ENCODE data around the gene SMOC1.
A peak's percentile ranks its signal among the peaks of the same experiment; 100 is the strongest.

The SMOC1 gene

DNA sequence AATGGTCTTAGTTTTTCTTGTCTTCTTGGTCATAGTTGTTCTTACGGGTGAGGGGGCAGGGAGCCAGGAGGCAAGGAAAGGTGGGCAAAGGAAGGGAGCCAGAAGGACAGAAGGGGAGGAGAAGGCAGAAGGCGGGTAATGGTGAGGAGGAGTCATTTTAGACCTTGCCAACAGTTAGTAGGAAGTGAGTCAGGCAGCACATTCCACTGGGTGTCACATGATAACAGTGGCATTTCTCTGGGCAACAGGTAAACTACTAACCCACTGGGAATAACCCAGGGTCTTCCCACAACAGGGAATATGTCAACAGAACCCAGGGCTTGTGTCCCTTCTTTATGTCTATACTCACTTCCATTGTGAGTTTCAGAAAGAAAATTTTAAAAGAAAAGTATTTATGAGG is 181.9 kb downstream of the SMOC1 start:
- TF ChIP-seq, protein P1, sequence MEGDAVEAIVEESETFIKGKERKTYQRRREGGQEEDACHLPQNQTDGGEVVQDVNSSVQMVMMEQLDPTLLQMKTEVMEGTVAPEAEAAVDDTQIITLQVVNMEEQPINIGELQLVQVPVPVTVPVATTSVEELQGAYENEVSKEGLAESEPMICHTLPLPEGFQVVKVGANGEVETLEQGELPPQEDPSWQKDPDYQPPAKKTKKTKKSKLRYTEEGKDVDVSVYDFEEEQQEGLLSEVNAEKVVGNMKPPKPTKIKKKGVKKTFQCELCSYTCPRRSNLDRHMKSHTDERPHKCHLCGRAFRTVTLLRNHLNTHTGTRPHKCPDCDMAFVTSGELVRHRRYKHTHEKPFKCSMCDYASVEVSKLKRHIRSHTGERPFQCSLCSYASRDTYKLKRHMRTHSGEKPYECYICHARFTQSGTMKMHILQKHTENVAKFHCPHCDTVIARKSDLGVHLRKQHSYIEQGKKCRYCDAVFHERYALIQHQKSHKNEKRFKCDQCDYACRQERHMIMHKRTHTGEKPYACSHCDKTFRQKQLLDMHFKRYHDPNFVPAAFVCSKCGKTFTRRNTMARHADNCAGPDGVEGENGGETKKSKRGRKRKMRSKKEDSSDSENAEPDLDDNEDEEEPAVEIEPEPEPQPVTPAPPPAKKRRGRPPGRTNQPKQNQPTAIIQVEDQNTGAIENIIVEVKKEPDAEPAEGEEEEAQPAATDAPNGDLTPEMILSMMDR (IDR thresholded peaks at IDR 0.05; ENCODE audit: insufficient read depth, low read depth, low read length, missing control alignments): no peak
- DNase-seq (ENCODE audit: low read depth): no peak
- H3K4me3 ChIP-seq (ENCODE audit: low read depth, low read length): no peak overlapping the region

DNA sequence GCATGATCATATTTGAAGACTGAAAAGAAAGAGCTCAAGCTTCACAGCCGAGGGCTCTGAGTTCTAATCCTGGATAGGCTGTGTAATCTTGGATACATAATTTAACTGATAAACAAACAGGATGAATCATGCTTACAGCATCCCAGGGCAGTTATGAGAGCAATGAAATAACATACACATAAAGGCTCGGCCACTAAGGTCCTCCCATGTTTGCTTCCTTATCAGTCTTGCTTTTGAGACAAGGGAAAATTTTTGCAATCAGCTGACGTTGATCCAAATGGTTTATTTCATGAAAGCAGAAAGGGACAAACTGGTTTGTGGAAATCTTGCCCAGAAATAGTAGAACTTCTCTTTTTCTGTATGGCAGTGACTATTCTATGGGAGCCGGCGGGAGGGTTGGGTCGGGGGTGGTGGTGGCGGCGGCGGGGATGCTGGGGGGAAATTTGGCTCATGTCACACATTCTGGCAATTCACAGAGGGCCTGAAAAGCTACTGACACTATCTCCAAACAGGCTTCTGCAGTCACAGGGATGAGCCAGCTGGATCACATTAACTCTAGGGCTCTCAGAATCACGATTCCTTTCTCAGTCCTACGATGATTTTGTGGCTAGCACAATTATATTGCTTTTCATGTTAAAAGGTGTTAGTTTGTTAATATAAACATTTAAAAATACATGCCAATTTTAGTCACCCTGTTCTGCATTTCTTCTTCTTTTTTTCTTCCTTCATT is 185.1 kb downstream of the SMOC1 start:
- TF ChIP-seq, protein P1 (IDR thresholded peaks at IDR 0.05; ENCODE audit: insufficient read depth, low read depth, low read length, missing control alignments): no peak
- no peak for DNase-seq (ENCODE audit: low read depth)
- H3K4me3 ChIP-seq (ENCODE audit: low read depth, low read length): no peak overlapping the region

DNA sequence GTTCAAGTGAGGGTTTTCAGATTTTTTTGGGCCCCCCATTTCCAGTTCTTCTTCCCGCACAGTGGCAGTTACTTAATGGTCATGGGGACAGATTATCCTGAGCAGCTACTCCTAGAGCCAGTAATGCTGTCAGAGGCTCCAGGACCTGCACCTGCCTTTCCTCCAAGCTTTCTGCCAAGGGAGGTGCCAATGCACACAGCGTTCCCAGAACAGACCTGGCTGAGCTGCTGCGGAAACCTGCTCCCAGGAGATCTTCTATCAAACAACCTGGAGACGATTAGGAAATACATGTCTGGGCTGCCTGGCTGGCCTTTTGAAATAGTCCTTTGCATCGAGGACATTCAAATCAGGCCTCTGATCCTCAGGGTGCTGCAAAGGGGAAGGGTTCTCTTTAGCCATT is 188.6 kb downstream of the SMOC1 start:
- TF ChIP-seq, protein P1 (IDR thresholded peaks at IDR 0.05; ENCODE audit: insufficient read depth, low read depth, low read length, missing control alignments): no peak
- no peak for DNase-seq (ENCODE audit: low read depth)
- H3K4me3 ChIP-seq (ENCODE audit: low read depth, low read length): no peak overlapping the region

DNA sequence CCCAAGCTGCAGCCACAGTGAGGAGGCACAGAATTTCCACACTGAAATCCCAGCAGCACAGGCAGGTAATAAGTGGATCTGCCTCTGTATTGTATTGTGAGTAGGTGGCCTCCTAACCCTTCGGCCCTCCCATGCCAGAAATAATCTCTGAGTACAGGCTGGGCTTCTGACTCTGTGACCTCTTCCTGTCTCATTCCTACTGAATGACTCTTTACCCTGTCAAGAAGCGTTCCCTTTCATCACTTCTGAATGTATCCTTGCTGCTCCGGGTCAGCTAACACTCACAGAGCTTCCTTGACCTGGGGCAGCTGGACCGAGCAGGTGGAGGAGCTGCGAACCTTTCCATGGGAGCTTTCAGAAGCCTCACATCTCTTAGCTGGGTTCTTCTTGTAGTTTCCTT is 190.0 kb downstream of the SMOC1 start:
- no peak for DNase-seq (ENCODE audit: low read depth)
- H3K4me3 ChIP-seq (ENCODE audit: low read depth, low read length): no peak overlapping the region
- TF ChIP-seq, protein P1 (IDR thresholded peaks at IDR 0.05; ENCODE audit: insufficient read depth, low read depth, low read length, missing control alignments): no peak

DNA sequence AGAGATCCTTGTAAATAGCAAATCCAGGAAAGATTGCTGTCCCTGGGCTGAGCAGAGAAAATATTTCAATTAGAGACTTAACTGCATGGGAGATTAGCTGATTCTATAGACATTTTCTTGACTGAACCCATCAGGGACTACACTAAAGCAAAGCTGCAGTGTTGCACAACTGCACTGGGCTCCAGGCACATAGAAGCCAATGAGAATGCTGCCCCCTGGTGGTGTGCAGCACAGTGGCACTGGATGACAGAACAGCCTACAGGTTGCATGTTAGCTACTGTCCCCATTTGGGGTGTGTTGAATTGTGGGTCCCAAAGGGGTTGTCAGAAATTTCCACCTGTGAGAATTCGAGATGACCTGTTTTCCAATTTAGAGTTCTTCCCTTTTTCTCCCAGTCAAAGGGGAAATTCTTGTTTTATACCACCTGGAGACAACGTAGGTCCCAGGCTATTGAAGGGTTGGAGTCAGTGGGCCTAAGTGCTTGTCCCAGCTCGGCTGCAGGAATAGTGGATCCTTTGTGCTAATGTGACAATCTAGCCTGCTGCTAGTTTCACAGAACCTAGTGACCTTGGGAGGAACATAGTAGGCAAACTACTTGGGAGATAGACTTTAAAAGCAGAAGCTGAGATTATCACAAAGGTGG is 194.8 kb downstream of the SMOC1 start:
- TF ChIP-seq, protein P1 (IDR thresholded peaks at IDR 0.05; ENCODE audit: insufficient read depth, low read depth, low read length, missing control alignments): peak; percentile 84

DNA sequence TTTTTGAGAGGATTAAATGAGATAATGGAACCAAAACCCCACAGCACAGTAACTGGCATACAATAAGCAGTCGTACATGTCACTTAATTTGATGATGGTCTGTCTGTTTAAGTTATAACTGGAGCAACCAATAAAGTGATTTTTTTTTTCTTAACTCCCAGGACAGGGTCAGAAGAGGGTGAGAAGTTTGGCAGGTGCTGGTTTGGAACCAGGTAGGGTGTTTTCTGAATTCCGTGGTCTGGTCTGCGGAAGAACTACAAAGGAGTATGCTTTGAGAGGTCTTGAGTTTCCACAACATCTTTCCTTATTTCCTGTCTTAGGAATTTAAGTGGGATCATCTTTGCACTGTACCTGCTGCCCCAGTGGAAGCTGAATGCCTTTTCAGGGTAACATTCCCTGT is 197.8 kb downstream of the SMOC1 start:
- H3K4me3 ChIP-seq (ENCODE audit: low read depth, low read length): no peak overlapping the region
- TF ChIP-seq, protein P1 (IDR thresholded peaks at IDR 0.05; ENCODE audit: insufficient read depth, low read depth, low read length, missing control alignments): no peak
- DNase-seq (ENCODE audit: low read depth): no peak

More for the DNA sequence above, 194.8 kb downstream of the SMOC1 start:
- DNase-seq (ENCODE audit: low read depth): peak; percentile 78
- no peak overlapping the region for H3K4me3 ChIP-seq (ENCODE audit: low read depth, low read length)

Data from GM12865 (cell line).